HCT116 (cell line): Measurements from ENCODE around the gene INTS14. TPM values are rescaled to one million over a fixed set of nuclear protein-coding genes. Genes with fewer than 3 reads are reported as not detected.

Experiments used
- ATAC-seq: fragments of 200-7000 bp; cut with Tn5 transposase; 2 replicates; pipeline ENCODE4 v1.9.1; 2020; ENCODE audit warnings: mild to moderate bottlenecking, moderate library complexity
- BruUV-seq: library from RNA; stranded (reverse); fragments of 400-500 nt; replicated peaks from 2 replicates; lab custom pipeline; 2021; lab: Mats Ljungman, UMichigan
- CTCF ChIA-PET: fragments of 300-600 bp; sonication (Branson Sonifier 250); formaldehyde crosslinking; loops from one replicate; lab custom pipeline; 2021; ENCODE audit warnings: antibody characterized with exemption; lab: Charles Lee
- POLR2A ChIA-PET: fragments of 300-600, 350-600 bp; sonication (Branson Sonifier 250); formaldehyde crosslinking; loops from one replicate; lab custom pipeline; 2021; ENCODE audit warnings: antibody characterized with exemption; lab: Charles Lee
- RAD21 ChIA-PET, 2 experiments: fragments of 300-600 bp; sonication (Branson Sonifier 250); formaldehyde crosslinking; loops; one replicate each; lab custom pipeline; 2023; ENCODE audit warnings: low total read pairs in 2 of 2; ENCODE audit not compliant: uncharacterized antibody in 2 of 2, unreplicated experiment in 2 of 2, low non-redundant PET in 1 of 2; lab: Charles Lee
- DNase-seq: peaks from one replicate; pipeline ENCODE4 v3.0.0-alpha.2; 2010; ENCODE audit warnings: low read depth, low spot score
- H2AFZ ChIP-seq: fragments of 200-600 bp; shearing (Covaris generic), sonication (generic); 2 replicates; pipeline ENCODE4 v1.6.1; 2017; ENCODE audit warnings: low read depth, mixed run types, mixed read lengths, antibody characterized with exemption, low read length; ENCODE audit not compliant: poor library complexity, severe bottlenecking
- H3K27ac ChIP-seq: 2 replicates; pipeline ENCODE4 v1.5.1; 2012; ENCODE audit warnings: low read depth, low read length
- H3K27me3 ChIP-seq: fragments of 200-600 bp; sonication (generic); 2 replicates; pipeline ENCODE4 v1.6.1; 2016; ENCODE audit warnings: mixed run types, low read length, mixed read lengths; ENCODE audit not compliant: insufficient read depth
- H3K36me3 ChIP-seq, 2 experiments: fragments of 200-500 bp in 1 of 2; fragments of 200-600 bp in 1 of 2; sonication (Bioruptor generic) in 1 of 2; sonication (generic) in 1 of 2; 2 replicates each; pipeline versions ENCODE4 v1.5.1 to v1.6.1; 2014 to 2016; ENCODE audit warnings: low read length in 2 of 2, inconsistent platforms in 1 of 2, mixed read lengths in 1 of 2, mixed run types in 1 of 2; ENCODE audit not compliant: insufficient read depth in 2 of 2, control insufficient read depth in 1 of 2
- H3K4me1 ChIP-seq, 2 experiments: fragments of 200-600 bp in 1 of 2; sonication (generic) in 1 of 2; 2 replicates each; pipeline versions ENCODE4 v1.5.1 to v1.6.1; 2012 to 2017; ENCODE audit warnings: low read length in 2 of 2, inconsistent platforms in 1 of 2, mild to moderate bottlenecking in 1 of 2, mixed read lengths in 1 of 2, mixed run types in 1 of 2, moderate library complexity in 1 of 2; ENCODE audit not compliant: insufficient read depth in 2 of 2, control insufficient read depth in 1 of 2
- H3K4me2 ChIP-seq: fragments of 200-600 bp; sonication (generic); 2 replicates; pipeline ENCODE4 v1.6.1; 2017; ENCODE audit warnings: mixed run types, low read length, mixed read lengths
- H3K4me3 ChIP-seq, 2 experiments: fragments of 200-600 bp in 1 of 2; sonication (generic) in 1 of 2; replicated peaks in 1 of 2; 2 replicates each; pipeline ENCODE4 v1.5.1; 2011 to 2016; ENCODE audit warnings: low read length in 2 of 2, control low read depth in 1 of 2, low read depth in 1 of 2, mild to moderate bottlenecking in 1 of 2, mixed read lengths in 1 of 2, mixed run types in 1 of 2
- H3K79me2 ChIP-seq: fragments of 200-600 bp; sonication (generic); 2 replicates; pipeline ENCODE4 v1.6.1; 2017; ENCODE audit warnings: mild to moderate bottlenecking, mixed run types, low read length, moderate library complexity, mixed read lengths; ENCODE audit not compliant: insufficient read depth
- H3K9ac ChIP-seq: fragments of 200-600 bp; sonication (generic); 2 replicates; pipeline ENCODE4 v1.6.1; 2016; ENCODE audit warnings: low read length, mixed read lengths
- H3K9me2 ChIP-seq: fragments of 200-600 bp; sonication (generic), shearing (Covaris generic); 2 replicates; pipeline ENCODE4 v1.6.1; 2017; ENCODE audit warnings: mixed run types, mild to moderate bottlenecking, moderate library complexity; ENCODE audit not compliant: insufficient read depth
- H3K9me3 ChIP-seq, 2 experiments: fragments of 200-500 bp in 1 of 2; fragments of 200-600 bp in 1 of 2; sonication (Bioruptor generic) in 1 of 2; sonication (generic) in 1 of 2; 2 replicates each; pipeline ENCODE4 v1.6.1; 2014 to 2017; ENCODE audit warnings: low read length in 2 of 2, mixed read lengths in 2 of 2, inconsistent platforms in 1 of 2, low read depth in 1 of 2, mild to moderate bottlenecking in 1 of 2, mixed run types in 1 of 2, moderate library complexity in 1 of 2; ENCODE audit not compliant: control insufficient read depth in 1 of 2, insufficient read depth in 1 of 2
- H4K20me1 ChIP-seq: fragments of 200-600 bp; sonication (generic), shearing (Covaris generic); 2 replicates; pipeline ENCODE4 v1.6.1; 2017; ENCODE audit warnings: mixed run types, mild to moderate bottlenecking, moderate library complexity; ENCODE audit not compliant: insufficient read depth
- CEBPB ChIP-seq: IDR thresholded peaks from 2 replicates; pipeline ENCODE4 v1.6.1; 2012; ENCODE audit warnings: low read depth
- EGR1 ChIP-seq: IDR thresholded peaks from 2 replicates; pipeline ENCODE4 v1.6.1; 2012; ENCODE audit warnings: low read depth
- EZH2 ChIP-seq: fragments of 200-600 bp; sonication (generic); IDR thresholded peaks from 2 replicates; pipeline ENCODE4 v1.6.1; 2017; ENCODE audit warnings: antibody characterized with exemption, mixed run types
- EZH2phosphoT487 ChIP-seq: fragments of 200-600 bp; IDR thresholded peaks from 2 replicates; pipeline ENCODE4 v1.6.1; 2018; ENCODE audit warnings: antibody characterized with exemption, borderline replicate concordance
- JUND ChIP-seq: IDR thresholded peaks from 2 replicates; pipeline ENCODE4 v1.6.1; 2012
- POLR2AphosphoS5 ChIP-seq: IDR thresholded peaks from 2 replicates; pipeline ENCODE4 v1.6.1; 2011; ENCODE audit warnings: mild to moderate bottlenecking, low read depth, low read length, moderate library complexity
- RAD21 ChIP-seq: IDR thresholded peaks from 2 replicates; pipeline ENCODE4 v1.6.1; 2012; ENCODE audit warnings: low read depth, mild to moderate bottlenecking
- SP1 ChIP-seq: IDR thresholded peaks from 2 replicates; pipeline ENCODE4 v1.6.1; 2012; ENCODE audit warnings: low read depth
- YY1 ChIP-seq: IDR thresholded peaks from 2 replicates; pipeline ENCODE4 v1.6.1; 2011; ENCODE audit warnings: low read length, low read depth, moderate library complexity, mild to moderate bottlenecking; ENCODE audit not compliant: insufficient replicate concordance; ENCODE audit errors: extremely low read depth
- ZNF274 ChIP-seq: fragments of 200-500 bp; sonication (Bioruptor generic); IDR thresholded peaks from 2 replicates; pipeline ENCODE4 v1.6.1; 2014; ENCODE audit warnings: mild to moderate bottlenecking, low read depth, low read length, inconsistent platforms
- intact Hi-C: fragments of 100-400 bp; cut with micrococcal nuclease; formaldehyde crosslinking; loops from 2 replicates; pipeline ENCODE4 v1.10.0; 2022
- total RNA-seq: library from RNA; stranded (reverse); gene quantifications from one replicate; pipeline ENCODE4 v1.2.1, GENCODE V29; 2021; ENCODE audit not compliant: unreplicated experiment
- TF ChIP-seq, protein P1 (sequence below): IDR thresholded peaks from 2 replicates; pipeline ENCODE4 v1.6.1; 2012; ENCODE audit warnings: low read depth
- TF ChIP-seq, protein P2 (sequence below): IDR thresholded peaks from 2 replicates; pipeline ENCODE4 v1.6.1; 2012

INTS14 gene
- total RNA-seq, 1 experiment from 2014 or later: 50.1 TPM

DNA sequence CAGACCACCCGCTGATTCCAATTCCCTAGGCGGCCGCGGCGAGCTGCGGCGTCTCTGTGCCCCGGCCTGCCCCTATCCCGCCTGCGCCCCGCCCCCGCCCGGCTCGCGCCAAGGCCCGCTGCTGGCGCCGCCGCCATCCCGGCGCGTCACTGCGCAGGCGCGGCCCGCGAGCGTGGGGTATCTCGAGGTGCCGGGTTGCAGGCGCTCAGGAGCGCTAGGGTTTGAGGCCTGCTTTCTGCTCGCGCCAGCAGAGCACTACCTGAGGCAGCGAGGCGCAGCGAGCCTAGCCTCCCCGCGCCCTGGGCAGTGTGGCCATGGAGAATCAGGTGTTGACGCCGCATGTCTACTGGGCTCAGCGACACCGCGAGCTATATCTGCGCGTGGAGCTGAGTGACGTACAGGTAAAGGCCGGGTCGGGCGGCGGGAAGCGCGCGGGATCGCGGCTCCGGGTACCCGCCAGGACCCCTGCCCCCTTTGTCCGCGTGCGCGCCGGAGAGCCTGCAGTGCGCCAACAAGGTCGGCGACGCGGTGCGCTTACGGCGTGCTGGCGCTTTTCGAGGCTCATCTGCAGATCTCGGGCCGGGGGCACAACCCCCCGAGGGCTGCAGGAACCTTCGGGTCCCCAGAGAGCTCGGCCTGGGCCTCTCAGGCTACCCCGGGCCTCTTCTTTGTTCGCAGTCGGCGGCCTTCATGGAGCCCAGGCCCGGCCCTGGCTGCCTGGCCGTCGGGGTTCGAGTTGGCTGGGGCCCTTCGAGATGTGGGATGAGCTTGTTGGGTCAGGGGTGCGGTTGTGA, 80.4 kb downstream of the INTS14 start, which contains the start of gene HACD3 (continued):
- TF ChIP-seq POLR2AphosphoS5 (peak; percentile 82), CEBPB (no peak), EZH2phosphoT487 (no peak), YY1 (no peak)

DNA sequence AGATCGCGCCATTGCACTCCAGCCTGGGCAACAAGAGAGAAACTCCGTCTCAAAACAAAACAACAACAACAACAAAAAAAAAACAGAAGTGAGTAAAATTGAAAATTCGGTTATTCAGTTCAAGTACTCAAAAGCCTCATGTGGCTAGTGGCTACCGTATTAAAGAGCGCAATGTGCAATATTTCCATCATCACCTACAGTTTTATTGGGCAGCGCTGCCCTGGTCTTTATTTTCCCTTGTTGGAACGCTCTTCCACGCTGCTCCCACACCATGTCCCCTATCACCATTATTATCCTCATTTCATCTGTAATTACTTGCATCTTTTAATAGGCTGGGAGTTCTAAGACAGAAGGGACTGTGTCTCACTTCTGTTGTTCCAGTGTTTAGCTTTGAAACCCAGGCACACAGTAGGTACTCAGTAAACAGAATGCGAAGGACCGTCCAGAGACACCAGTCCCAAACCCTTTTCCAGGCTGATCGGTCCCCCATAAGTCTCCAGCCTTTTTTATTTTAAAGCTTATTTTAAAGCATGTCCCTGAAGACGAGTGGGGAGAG, 81.1 kb downstream of the INTS14 start:
- Histone ChIP-seq H3K4me3 (peak overlapping the region; percentile 83 to 96), H4K20me1 (0 out of 2 replicates have a peak, but pooled peaks cover 3% of the 10 kb centered on the region), H3K4me2 (peak overlapping the region; percentile 98), H3K4me1 (peaks cover 16 to 32% of the 10 kb centered on the region in 2 experiments; a peak in 3 of 4 replicates), H3K27ac (no peak overlapping the region; the same call in 1 of the 2 replicates), H3K36me3 (no peaks in the 10 kb centered on the region), H3K9me2 (no peaks in the 10 kb centered on the region), H3K27me3 (no peaks in the 10 kb centered on the region), H2AFZ (peak overlapping the region; percentile 100), H3K9me3 (no peaks in the 10 kb centered on the region), H3K9ac (peak overlapping the region; percentile 99), H3K79me2 (peaks cover 46% of the 10 kb centered on the region)
- no TSS peak for BruUV-seq
- no peak for ATAC-seq
- ChIA-PET POLR2A (interaction anchor here (1.9 kb wide), 1 partner anchor 11 kb away, joined by 8 read pairs; no protein-coding TSS in a partner anchor), CTCF (interaction anchor here (1.0 kb wide), 1 partner anchor 12 kb away, joined by 5 read pairs; no protein-coding TSS in a partner anchor), RAD21 (interaction anchor here in 1 of 2 experiments (0.6 kb wide), 1 partner anchor 33 kb away, joined by 3 read pairs; no protein-coding TSS in a partner anchor)
- intact Hi-C loops: no loop called here
- TF ChIP-seq RAD21: no peak
- TF ChIP-seq ZNF274: no peak
- TF ChIP-seq, protein P1, sequence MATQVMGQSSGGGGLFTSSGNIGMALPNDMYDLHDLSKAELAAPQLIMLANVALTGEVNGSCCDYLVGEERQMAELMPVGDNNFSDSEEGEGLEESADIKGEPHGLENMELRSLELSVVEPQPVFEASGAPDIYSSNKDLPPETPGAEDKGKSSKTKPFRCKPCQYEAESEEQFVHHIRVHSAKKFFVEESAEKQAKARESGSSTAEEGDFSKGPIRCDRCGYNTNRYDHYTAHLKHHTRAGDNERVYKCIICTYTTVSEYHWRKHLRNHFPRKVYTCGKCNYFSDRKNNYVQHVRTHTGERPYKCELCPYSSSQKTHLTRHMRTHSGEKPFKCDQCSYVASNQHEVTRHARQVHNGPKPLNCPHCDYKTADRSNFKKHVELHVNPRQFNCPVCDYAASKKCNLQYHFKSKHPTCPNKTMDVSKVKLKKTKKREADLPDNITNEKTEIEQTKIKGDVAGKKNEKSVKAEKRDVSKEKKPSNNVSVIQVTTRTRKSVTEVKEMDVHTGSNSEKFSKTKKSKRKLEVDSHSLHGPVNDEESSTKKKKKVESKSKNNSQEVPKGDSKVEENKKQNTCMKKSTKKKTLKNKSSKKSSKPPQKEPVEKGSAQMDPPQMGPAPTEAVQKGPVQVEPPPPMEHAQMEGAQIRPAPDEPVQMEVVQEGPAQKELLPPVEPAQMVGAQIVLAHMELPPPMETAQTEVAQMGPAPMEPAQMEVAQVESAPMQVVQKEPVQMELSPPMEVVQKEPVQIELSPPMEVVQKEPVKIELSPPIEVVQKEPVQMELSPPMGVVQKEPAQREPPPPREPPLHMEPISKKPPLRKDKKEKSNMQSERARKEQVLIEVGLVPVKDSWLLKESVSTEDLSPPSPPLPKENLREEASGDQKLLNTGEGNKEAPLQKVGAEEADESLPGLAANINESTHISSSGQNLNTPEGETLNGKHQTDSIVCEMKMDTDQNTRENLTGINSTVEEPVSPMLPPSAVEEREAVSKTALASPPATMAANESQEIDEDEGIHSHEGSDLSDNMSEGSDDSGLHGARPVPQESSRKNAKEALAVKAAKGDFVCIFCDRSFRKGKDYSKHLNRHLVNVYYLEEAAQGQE: no peak
- TF ChIP-seq SP1: no peak
- TF ChIP-seq EZH2: no peak
- TF ChIP-seq EGR1: no peak
- TF ChIP-seq, protein P2, sequence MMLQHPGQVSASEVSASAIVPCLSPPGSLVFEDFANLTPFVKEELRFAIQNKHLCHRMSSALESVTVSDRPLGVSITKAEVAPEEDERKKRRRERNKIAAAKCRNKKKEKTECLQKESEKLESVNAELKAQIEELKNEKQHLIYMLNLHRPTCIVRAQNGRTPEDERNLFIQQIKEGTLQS: no peak
- no peak for TF ChIP-seq EZH2phosphoT487
- TF ChIP-seq JUND: no peak
- no peak for DNase-seq
